A673 (cell line): ENCODE results near the gene SCTR.

Experiments used
- CTCF ChIP-seq: fragments of 300-800, 200-600 bp; sonication (generic); conservative IDR thresholded peaks from 2 replicates; pipeline ENCODE4 v1.5.1; 2017; ENCODE audit warnings: low read depth, mild to moderate bottlenecking, antibody characterized with exemption, low read length, moderate library complexity, mixed read lengths
- EZH2 ChIP-seq: fragments of 200-600 bp; sonication (generic); IDR thresholded peaks from 2 replicates; pipeline ENCODE4 v1.6.1; 2017; ENCODE audit warnings: borderline replicate concordance, low read depth, mild to moderate bottlenecking, mixed read lengths, antibody characterized with exemption, low read length; ENCODE audit not compliant: poor library complexity, severe bottlenecking

- no peak for TF ChIP-seq CTCF
- TF ChIP-seq EZH2 = no peak
These were observed 1.3 kb upstream of the SCTR start for GRCh38 chr2:119525614-119526013.
